Measurements from ENCODE around the gene ORM2.
"Not testable (repeated sequence)": the region's sequence is repeated elsewhere in the genome, so short reads cannot be mapped to it uniquely, and the experiment has no call there.

Gene ORM2

GRCh38 chr9:114329625-114330022 lies at the start of gene ORM2:
Gene ORM2 (plus strand): TSS chr9:114329869. CDS start chr9:114329905, 36 bp downstream.
- DNase-seq (ENCODE audit: extremely low read depth, low read depth): not testable (repeated sequence)

DNA sequence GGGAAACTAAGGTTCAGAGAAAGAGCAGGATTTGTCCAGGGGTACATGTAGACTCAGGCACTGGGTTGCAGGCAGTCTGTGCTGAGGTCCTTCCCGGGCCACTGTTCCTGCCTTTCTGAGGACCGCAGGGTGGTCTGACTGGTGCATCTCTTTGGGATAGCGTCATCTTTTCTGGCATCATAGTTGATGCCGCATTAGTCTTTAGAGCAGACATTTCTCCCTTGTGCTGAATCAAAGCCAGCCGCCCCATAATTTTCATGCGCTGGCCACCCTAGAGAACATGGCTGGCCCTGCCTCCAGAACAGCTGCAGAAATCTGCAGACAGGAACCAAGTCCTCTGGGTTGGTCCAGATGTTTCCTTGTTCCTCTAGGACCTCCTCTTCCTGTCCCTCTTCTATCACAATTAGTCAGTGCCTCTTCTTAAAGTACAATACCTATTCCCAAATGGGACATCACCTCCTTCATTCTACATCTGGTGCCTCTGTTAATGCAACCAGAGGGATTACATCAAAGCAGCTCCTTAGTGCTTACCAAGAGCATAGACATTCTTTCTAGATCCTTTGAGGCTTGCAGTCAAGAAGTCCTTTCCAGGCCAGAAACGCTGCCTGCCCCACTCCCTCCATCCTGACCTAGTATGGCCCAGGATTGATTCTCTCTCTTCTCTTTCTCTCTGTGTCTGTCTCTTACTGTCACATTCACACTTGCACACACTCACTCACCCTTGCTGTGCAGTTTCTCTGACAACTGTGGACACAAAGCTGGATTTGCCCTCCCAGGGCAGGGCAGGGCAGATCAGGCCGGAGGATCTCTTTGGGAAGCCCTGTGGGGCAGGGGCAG lies 48.8 kb upstream of the ORM2 start:
- TF ChIP-seq, protein P1, sequence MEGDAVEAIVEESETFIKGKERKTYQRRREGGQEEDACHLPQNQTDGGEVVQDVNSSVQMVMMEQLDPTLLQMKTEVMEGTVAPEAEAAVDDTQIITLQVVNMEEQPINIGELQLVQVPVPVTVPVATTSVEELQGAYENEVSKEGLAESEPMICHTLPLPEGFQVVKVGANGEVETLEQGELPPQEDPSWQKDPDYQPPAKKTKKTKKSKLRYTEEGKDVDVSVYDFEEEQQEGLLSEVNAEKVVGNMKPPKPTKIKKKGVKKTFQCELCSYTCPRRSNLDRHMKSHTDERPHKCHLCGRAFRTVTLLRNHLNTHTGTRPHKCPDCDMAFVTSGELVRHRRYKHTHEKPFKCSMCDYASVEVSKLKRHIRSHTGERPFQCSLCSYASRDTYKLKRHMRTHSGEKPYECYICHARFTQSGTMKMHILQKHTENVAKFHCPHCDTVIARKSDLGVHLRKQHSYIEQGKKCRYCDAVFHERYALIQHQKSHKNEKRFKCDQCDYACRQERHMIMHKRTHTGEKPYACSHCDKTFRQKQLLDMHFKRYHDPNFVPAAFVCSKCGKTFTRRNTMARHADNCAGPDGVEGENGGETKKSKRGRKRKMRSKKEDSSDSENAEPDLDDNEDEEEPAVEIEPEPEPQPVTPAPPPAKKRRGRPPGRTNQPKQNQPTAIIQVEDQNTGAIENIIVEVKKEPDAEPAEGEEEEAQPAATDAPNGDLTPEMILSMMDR (IDR thresholded peaks at IDR 0.05; ENCODE audit: low read depth, low read length): no peak
- no peak for DNase-seq (ENCODE audit: extremely low read depth, low read depth)

DNA sequence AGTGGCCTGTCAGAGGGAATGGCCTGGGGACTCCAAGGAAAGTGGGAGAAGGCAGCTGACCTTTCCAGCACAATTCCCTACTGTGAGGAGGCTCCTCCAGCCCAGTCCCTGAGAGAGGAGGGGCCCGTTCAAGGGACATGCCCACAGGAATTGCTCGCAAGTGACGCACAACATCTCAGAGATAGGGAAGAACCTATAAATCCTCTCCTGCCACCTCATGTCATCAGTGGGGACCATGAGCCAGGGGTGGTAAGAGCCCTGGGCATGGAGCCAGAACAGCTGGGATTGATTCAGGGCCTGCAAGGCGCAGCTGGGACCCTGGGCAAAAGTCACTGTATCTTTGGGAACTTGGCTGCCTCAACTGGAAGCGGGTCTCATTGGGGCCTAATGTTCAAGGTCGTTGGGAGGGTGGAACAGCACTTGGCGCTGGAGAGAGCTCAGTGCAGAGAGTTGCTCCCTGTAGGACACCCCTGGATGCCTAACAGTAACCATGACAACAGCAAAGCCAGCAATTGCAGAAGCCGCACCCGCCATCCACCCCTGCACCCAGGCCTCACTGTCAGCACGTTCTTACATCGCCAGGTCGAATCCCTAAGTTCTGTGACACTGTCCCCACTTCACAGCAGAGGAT lies 48.1 kb upstream of the ORM2 start:
- TF ChIP-seq, protein P1 (IDR thresholded peaks at IDR 0.05; ENCODE audit: low read depth, low read length): no peak
- no peak for DNase-seq (ENCODE audit: extremely low read depth, low read depth)

DNA sequence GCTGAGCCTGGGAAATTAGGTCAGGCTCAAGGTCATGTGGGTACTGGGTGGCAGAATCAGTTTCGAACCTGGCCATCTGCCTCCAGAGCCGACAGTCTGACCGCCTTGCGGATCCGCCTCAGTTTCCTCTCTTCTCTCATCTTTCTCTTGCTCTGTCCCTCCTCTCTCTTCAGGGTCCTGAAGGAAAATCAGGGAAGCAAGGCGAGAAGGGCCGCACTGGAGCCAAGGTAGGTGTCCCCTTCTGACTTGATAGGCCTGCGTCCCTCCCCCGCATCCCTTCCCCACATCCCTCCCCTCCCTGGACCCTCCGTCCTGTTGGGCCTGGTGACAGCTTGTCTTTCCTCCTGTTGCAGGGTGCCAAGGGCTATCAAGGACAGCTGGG lies 47.6 kb upstream of the ORM2 start:
- TF ChIP-seq, protein P1 (IDR thresholded peaks at IDR 0.05; ENCODE audit: low read depth, low read length): no peak
- no peak for DNase-seq (ENCODE audit: extremely low read depth, low read depth)

DNA sequence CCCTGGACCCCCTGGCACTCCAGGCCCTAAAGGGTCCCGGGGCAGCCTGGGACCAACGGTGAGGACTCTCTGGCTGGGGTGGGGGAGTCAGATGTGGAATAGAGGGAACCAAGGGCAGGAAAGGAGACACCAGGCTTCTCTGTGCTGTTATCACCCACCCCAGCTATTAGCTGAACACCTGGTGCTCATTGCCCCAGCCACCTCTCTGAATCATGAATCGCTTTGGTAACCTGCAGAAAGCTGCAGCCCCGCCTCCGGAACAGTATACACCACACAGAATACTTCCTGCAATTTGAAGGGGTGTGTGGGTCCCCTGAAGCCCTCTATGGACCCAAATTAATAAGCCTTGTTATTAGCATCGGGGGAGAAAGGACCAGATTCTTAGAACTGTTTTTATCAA lies 47.2 kb upstream of the ORM2 start:
- no peak for DNase-seq (ENCODE audit: extremely low read depth, low read depth)
- TF ChIP-seq, protein P1 (IDR thresholded peaks at IDR 0.05; ENCODE audit: low read depth, low read length): no peak

DNA sequence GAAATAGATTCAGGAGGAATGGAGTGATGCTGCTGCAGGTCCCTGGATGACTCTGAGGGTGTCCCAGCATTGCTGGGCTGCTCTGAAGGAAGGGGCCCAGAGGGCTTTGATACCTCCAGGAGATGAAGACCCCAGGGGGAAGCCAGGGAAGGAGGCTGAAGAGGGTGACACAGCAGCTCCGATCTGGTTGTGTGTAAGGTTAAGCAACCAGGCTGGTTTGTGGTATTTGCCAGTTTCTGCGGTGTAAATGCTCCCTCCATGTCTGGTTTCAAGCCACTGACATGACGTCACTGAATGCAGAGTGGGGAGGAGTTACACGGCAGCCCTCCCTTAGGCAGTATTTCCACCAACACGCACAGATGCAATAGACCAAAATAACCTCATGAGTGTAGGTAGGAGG lies 46.7 kb upstream of the ORM2 start:
- DNase-seq (ENCODE audit: extremely low read depth, low read depth): peak; percentile 85
- TF ChIP-seq, protein P1 (IDR thresholded peaks at IDR 0.05; ENCODE audit: low read depth, low read length): no peak

DNA sequence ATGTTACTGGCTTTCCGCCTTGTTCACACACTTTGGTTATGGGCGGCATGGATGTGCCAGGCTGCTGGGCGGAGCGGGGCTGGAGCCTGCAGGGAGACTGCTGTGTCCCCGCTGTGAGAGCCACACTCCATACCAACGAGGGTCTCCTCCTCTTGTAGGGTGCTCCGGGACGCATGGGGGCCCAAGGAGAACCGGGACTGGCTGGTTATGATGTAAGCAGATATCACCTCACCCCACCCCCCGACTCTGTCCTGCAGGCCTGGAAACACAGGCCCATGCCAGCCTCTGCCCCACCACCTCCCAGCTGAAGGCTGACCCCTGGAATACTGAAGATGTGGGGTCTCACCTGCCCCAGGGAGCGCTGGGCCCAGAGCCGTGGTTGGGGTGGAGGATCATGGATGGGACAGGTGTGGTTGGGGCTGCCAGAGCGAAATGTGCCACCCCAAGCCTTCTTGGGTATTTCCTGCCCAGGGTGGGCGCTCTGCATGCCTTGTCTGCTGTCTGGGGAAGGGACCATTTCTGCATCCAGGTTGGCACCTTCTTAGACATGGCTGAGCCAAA lies 46.0 kb upstream of the ORM2 start:
- DNase-seq (ENCODE audit: extremely low read depth, low read depth): no peak

More for the DNA sequence above, 46.0 kb upstream of the ORM2 start:
- TF ChIP-seq, protein P1 (IDR thresholded peaks at IDR 0.05; ENCODE audit: low read depth, low read length): no peak
